ENCODE results near the gene SEMG2. TPM values are rescaled to one million over a fixed set of nuclear protein-coding genes. Genes with fewer than 3 reads are reported as not detected.

The SEMG2 gene
- total and polyA plus RNA-seq, 9 of the 15 experiments (the other 6 are each of a cell fraction or from before 2014, with no cell fraction given) = not detected

- Histone ChIP-seq H3K4me1 (replicated peaks in 1 of 2; ENCODE audit: control insufficient read depth in 2 of 2, insufficient read depth in 2 of 2, low read length in 2 of 2) (no peaks in the 10 kb centered on the region), H3K79me2 (ENCODE audit: control insufficient read depth, insufficient read depth, low read length) (no peaks in the 10 kb centered on the region), H3K4me2 (ENCODE audit: insufficient read depth, low read length) (no peak overlapping the region), H3K9me1 (ENCODE audit: control insufficient read depth, insufficient read depth, low read length) (no peaks in the 10 kb centered on the region), H2AFZ (ENCODE audit: low read depth, low read length) (no peak overlapping the region), H3K27ac (ENCODE audit: extremely low read depth, low read depth, low read length) (no peak overlapping the region), H3K27me3 (ENCODE audit: control insufficient read depth in 2 of 2, insufficient read depth in 2 of 2, low read length in 2 of 2) (peaks cover 0 to 3% of the 10 kb centered on the region in 2 experiments; a peak in 1 of 5 replicates), H4K20me1 (replicated peaks; ENCODE audit: control insufficient read depth, insufficient read depth, low read length) (no peaks in the 10 kb centered on the region), H3K9me3 (replicated peaks; ENCODE audit: control insufficient read depth, insufficient read depth, low read depth, low read length) (no peaks in the 10 kb centered on the region), H3K36me3 (ENCODE audit: control insufficient read depth, insufficient read depth, low read length) (no peaks in the 10 kb centered on the region), H3K9ac (ENCODE audit: insufficient read depth in 1 of 2, low read depth in 2 of 2, low read length in 2 of 2) (no peak overlapping the region), H3K4me3 (no peak overlapping the region)
- FAIRE-seq (peak; percentile 46), ATAC-seq (peak; percentile 68), DNase-seq (ENCODE audit: extremely low read depth in 1 of 4, low spot score in 3 of 4) (peak; percentile 13 to 32 (median 21))
- POLR2A ChIA-PET = no interaction called here
- CTCF ChIA-PET (ENCODE audit: low intra/inter-chr PET ratio) = no interaction called here
- BruUV-seq (replicated peaks) = no TSS peak
- in situ Hi-C loops (cut with MboI) = no loop called here
- 0% methylated on average over 4 of the region's 4 CpGs for WGBS (ENCODE audit: insufficient coverage, low coverage, missing lambda C conversion rate)
- intact Hi-C loops (cut with micrococcal nuclease) = loop anchor here (5.0 kb wide), 1 partner anchor 56 kb away; no protein-coding TSS in a partner anchor
- peak in 1 of 3 experiments; percentile 80 for TF ChIP-seq YY1 (IDR thresholded peaks at IDR 0.05; ENCODE audit: borderline replicate concordance in 1 of 3, control insufficient read depth in 1 of 3, extremely low read depth in 1 of 3, insufficient read depth in 3 of 3, insufficient read length in 1 of 3, insufficient replicate concordance in 2 of 3, low read depth in 1 of 3, low read length in 2 of 3)
- no peak for TF ChIP-seq TAF1 (IDR thresholded peaks at IDR 0.05; ENCODE audit: control insufficient read depth, extremely low read depth, insufficient read depth, low read length, severe bottlenecking)
- TF ChIP-seq NR2C2 (CRISPR knock-in tag; IDR thresholded peaks at IDR 0.05) = no peak
- no peak for TF ChIP-seq NR2C2 (tag; IDR thresholded peaks at IDR 0.05)
- TF ChIP-seq FOXK1 (CRISPR knock-in tag; IDR thresholded peaks at IDR 0.05; ENCODE audit: borderline replicate concordance) = no peak
- TF ChIP-seq, protein P1, sequence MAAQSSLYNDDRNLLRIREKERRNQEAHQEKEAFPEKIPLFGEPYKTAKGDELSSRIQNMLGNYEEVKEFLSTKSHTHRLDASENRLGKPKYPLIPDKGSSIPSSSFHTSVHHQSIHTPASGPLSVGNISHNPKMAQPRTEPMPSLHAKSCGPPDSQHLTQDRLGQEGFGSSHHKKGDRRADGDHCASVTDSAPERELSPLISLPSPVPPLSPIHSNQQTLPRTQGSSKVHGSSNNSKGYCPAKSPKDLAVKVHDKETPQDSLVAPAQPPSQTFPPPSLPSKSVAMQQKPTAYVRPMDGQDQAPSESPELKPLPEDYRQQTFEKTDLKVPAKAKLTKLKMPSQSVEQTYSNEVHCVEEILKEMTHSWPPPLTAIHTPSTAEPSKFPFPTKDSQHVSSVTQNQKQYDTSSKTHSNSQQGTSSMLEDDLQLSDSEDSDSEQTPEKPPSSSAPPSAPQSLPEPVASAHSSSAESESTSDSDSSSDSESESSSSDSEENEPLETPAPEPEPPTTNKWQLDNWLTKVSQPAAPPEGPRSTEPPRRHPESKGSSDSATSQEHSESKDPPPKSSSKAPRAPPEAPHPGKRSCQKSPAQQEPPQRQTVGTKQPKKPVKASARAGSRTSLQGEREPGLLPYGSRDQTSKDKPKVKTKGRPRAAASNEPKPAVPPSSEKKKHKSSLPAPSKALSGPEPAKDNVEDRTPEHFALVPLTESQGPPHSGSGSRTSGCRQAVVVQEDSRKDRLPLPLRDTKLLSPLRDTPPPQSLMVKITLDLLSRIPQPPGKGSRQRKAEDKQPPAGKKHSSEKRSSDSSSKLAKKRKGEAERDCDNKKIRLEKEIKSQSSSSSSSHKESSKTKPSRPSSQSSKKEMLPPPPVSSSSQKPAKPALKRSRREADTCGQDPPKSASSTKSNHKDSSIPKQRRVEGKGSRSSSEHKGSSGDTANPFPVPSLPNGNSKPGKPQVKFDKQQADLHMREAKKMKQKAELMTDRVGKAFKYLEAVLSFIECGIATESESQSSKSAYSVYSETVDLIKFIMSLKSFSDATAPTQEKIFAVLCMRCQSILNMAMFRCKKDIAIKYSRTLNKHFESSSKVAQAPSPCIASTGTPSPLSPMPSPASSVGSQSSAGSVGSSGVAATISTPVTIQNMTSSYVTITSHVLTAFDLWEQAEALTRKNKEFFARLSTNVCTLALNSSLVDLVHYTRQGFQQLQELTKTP (IDR thresholded peaks at IDR 0.05; ENCODE audit: low read depth in 1 of 2, partially characterized antibody in 2 of 2) = no peak
- peak; percentile 30; the same call in 1 of the 2 replicates for TF ChIP-seq SMC3 (conservative IDR thresholded peaks at IDR 0.05; ENCODE audit: insufficient read depth, low read depth, low read length)
- TF ChIP-seq, protein P2, sequence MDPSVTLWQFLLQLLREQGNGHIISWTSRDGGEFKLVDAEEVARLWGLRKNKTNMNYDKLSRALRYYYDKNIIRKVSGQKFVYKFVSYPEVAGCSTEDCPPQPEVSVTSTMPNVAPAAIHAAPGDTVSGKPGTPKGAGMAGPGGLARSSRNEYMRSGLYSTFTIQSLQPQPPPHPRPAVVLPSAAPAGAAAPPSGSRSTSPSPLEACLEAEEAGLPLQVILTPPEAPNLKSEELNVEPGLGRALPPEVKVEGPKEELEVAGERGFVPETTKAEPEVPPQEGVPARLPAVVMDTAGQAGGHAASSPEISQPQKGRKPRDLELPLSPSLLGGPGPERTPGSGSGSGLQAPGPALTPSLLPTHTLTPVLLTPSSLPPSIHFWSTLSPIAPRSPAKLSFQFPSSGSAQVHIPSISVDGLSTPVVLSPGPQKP (CRISPR knock-in tag; IDR thresholded peaks at IDR 0.05) = no peak
- TF ChIP-seq RAD21 (CRISPR knock-in tag; conservative IDR thresholded peaks at IDR 0.05 in 1 of 2, IDR thresholded peaks at IDR 0.05 in 1 of 2) = peak in 1 of 2 experiments; percentile 13; a peak in 1 of 4 replicates
- peak; percentile 76 for TF ChIP-seq CTCFL (IDR thresholded peaks at IDR 0.05; ENCODE audit: borderline replicate concordance, insufficient read depth, low read depth, low read length, poor library complexity, severe bottlenecking)
Observed at GRCh38 chr20:45235995-45236394, 14.8 kb downstream of the SEMG2 start.
